ENCODE data around the gene RRP1B. TPM values are rescaled to one million over a fixed set of nuclear protein-coding genes. Genes with fewer than 3 reads are reported as not detected.

RRP1B gene
- total and polyA plus RNA-seq, 2 experiments from 2014 or later, result 54.8 to 95.7 TPM

DNA sequence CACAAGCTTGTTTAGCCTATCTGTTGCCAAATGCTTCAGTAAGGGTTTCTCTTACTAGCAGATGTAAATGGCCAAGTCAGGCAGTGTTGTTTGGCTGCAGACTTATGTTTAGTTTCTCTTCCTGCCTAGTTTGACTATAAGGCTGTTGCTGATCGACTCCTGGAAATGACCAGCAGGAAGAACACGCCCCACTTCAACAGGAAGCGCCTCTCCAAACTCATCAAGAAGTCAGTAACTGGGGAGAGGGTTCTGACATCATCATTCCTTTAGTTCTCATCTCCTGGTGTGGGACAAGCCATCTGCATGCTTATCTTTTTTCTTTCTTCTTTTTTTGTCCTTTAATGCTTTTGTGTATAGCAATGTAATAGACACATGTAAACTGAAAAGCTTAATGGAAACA is 25.1 kb downstream of the RRP1B start:
- ATAC-seq (no peak), DNase-seq (ENCODE audit: low spot score) (no peak)
- H3K9me2 ChIP-seq (ENCODE audit: insufficient read depth), result no peaks in the 10 kb centered on the region
- H3K27me3 Mint-ChIP-seq (ENCODE audit: insufficient read depth, low read depth, poor library complexity), result peaks cover 2% of the 10 kb centered on the region
- H3K79me2 ChIP-seq (replicated peaks; ENCODE audit: insufficient read depth), result peaks cover 16% of the 10 kb centered on the region
- H3K27me3 ChIP-seq (ENCODE audit: insufficient read depth), result no peaks in the 10 kb centered on the region
- peaks cover 41% of the 10 kb centered on the region for H3K36me3 ChIP-seq (ENCODE audit: insufficient read depth)
- H3K27ac Mint-ChIP-seq, result no peak overlapping the region
- H4K20me1 ChIP-seq (replicated peaks; ENCODE audit: insufficient read depth), result peaks cover 17% of the 10 kb centered on the region
- peaks cover 88% of the 10 kb centered on the region for H3K36me3 Mint-ChIP-seq (ENCODE audit: low read depth)
- no peak for TF ChIP-seq CREB1 (CRISPR knock-in tag; IDR thresholded peaks at IDR 0.05; ENCODE audit: low read depth)
- no peaks in the 10 kb centered on the region for H3K4me1 ChIP-seq (ENCODE audit: insufficient read depth)
- H3K4me3 Mint-ChIP-seq, result no peak overlapping the region
- H2AFZ ChIP-seq, result no peak overlapping the region
- no peak overlapping the region for H3K27ac ChIP-seq (ENCODE audit: low read depth)
- no peaks in the 10 kb centered on the region for H3K4me1 Mint-ChIP-seq
- no peaks in the 10 kb centered on the region for H3K9me3 Mint-ChIP-seq
- no peak overlapping the region for H3K4me2 ChIP-seq
- H3K4me3 ChIP-seq, result no peak overlapping the region
- no peaks in the 10 kb centered on the region for H3F3A ChIP-seq (replicated peaks; ENCODE audit: low read depth)

DNA sequence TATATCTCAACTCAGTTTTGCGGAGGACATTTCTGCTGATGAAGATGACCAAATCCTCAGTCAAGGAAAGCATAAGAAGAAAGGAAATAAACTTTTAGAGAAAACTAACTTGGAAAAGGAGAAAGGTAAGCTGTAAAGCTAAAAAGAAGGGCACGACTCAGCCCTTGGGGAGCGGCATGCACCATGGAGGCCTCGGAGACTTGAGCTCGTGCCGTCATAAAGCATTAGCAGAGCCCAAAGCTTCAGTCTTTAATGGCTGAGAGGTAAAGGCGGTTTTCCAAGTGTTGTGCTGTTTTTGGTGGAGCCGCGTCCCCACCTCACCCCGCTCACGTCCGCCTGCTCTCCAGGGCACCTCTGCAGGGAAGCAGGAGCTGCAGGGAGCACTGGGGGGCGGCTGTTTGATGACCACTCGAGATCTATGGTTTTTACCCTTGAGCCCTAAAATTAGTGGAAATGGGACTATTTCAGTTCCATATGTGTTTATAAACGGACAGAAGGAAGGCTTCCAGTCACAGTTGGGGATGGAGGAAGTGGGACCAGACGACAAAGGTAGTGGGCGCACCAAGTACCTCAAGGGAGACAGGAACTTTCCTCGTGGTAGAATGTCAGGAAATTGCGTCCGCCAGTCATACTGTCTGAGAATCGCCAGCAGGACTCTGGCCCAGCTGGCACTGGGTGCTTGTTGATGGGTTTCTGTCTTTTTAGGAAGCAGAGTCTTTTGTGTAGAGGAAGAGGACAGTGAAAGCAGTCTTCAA is 27.6 kb downstream of the RRP1B start:
- Histone ChIP-seq H3K9me2 (ENCODE audit: insufficient read depth) (no peaks in the 10 kb centered on the region), H3K4me3 (no peak overlapping the region), H3K79me2 (replicated peaks; ENCODE audit: insufficient read depth) (no peaks in the 10 kb centered on the region), H4K20me1 (replicated peaks; ENCODE audit: insufficient read depth) (peaks cover 13% of the 10 kb centered on the region), H3K36me3 (ENCODE audit: insufficient read depth) (peaks cover 35% of the 10 kb centered on the region), H3K4me2 (no peak overlapping the region), H3K4me1 (ENCODE audit: insufficient read depth) (no peaks in the 10 kb centered on the region), H3F3A (replicated peaks; ENCODE audit: low read depth) (no peaks in the 10 kb centered on the region), H2AFZ (no peak overlapping the region), H3K27ac (ENCODE audit: low read depth) (no peak overlapping the region), H3K27me3 (ENCODE audit: insufficient read depth) (no peaks in the 10 kb centered on the region)
- Mint-ChIP-seq H3K36me3 (ENCODE audit: low read depth) (peaks cover 95% of the 10 kb centered on the region), H3K27me3 (ENCODE audit: insufficient read depth, low read depth, poor library complexity) (no peaks in the 10 kb centered on the region), H3K4me3 (no peak overlapping the region), H3K9me3 (no peaks in the 10 kb centered on the region), H3K27ac (no peak overlapping the region; the same call in none of the 2 replicates), H3K4me1 (no peaks in the 10 kb centered on the region)
- no peak for TF ChIP-seq NANOG (IDR thresholded peaks at IDR 0.05; ENCODE audit: borderline replicate concordance)
- TF ChIP-seq POLR2AphosphoS5 (IDR thresholded peaks at IDR 0.05; ENCODE audit: low read depth), result no peak
- TF ChIP-seq, protein P1, sequence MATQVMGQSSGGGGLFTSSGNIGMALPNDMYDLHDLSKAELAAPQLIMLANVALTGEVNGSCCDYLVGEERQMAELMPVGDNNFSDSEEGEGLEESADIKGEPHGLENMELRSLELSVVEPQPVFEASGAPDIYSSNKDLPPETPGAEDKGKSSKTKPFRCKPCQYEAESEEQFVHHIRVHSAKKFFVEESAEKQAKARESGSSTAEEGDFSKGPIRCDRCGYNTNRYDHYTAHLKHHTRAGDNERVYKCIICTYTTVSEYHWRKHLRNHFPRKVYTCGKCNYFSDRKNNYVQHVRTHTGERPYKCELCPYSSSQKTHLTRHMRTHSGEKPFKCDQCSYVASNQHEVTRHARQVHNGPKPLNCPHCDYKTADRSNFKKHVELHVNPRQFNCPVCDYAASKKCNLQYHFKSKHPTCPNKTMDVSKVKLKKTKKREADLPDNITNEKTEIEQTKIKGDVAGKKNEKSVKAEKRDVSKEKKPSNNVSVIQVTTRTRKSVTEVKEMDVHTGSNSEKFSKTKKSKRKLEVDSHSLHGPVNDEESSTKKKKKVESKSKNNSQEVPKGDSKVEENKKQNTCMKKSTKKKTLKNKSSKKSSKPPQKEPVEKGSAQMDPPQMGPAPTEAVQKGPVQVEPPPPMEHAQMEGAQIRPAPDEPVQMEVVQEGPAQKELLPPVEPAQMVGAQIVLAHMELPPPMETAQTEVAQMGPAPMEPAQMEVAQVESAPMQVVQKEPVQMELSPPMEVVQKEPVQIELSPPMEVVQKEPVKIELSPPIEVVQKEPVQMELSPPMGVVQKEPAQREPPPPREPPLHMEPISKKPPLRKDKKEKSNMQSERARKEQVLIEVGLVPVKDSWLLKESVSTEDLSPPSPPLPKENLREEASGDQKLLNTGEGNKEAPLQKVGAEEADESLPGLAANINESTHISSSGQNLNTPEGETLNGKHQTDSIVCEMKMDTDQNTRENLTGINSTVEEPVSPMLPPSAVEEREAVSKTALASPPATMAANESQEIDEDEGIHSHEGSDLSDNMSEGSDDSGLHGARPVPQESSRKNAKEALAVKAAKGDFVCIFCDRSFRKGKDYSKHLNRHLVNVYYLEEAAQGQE (IDR thresholded peaks at IDR 0.05; ENCODE audit: unreplicated experiment), result no peak
- DNase-seq (ENCODE audit: low spot score), result no peak
- ATAC-seq, result no peak

Data from GM23338 (cell line).